DND-41 (cell line): ENCODE data around the gene SYT15.

Experiments used
- EZH2 ChIP-seq: IDR thresholded peaks from 3 replicates; pipeline ENCODE4 v1.6.1; 2012; ENCODE audit warnings: borderline replicate concordance, low read depth, mild to moderate bottlenecking, moderate library complexity, low read length, inconsistent platforms; ENCODE audit not compliant: severe bottlenecking
- TF ChIP-seq, protein P1 (sequence below): IDR thresholded peaks from 2 replicates; pipeline ENCODE4 v1.5.1; 2012; ENCODE audit warnings: borderline replicate concordance, low read length, moderate library complexity, mild to moderate bottlenecking; ENCODE audit not compliant: poor library complexity, severe bottlenecking; ENCODE audit errors: extremely low read depth

DNA sequence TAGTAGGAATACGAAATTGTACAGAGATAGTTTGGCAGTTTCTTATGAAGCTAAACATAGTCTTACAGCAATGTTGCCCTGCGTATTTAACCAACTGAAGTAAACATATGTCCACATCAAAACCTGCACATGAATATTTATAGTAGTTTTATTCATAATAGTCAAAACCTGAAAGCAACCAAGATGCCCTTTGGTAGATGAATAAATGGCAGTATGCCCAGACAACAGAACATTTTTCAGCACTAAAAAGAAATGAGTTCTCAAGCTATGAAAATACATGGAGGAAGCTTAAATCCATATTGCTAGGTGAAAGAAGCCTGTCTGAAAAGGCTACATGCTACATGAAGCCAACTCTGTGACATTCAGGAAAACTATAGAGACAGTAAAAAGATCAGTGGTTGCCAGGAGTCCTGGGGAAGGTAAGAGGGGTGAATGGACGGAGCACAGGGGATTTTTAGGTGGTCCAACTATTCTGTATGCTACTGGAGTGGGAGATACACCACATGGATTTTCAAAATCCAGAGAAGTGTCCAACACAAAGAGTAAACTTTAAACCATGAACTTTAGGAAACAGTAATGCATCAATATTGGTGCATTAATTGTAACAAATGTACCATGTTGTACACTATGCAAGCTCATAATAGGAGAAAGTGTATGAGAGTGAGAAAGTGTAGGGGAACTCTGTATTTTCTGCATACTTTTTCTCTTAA, 40.1 kb upstream of the SYT15 start:
- TF ChIP-seq, protein P1, sequence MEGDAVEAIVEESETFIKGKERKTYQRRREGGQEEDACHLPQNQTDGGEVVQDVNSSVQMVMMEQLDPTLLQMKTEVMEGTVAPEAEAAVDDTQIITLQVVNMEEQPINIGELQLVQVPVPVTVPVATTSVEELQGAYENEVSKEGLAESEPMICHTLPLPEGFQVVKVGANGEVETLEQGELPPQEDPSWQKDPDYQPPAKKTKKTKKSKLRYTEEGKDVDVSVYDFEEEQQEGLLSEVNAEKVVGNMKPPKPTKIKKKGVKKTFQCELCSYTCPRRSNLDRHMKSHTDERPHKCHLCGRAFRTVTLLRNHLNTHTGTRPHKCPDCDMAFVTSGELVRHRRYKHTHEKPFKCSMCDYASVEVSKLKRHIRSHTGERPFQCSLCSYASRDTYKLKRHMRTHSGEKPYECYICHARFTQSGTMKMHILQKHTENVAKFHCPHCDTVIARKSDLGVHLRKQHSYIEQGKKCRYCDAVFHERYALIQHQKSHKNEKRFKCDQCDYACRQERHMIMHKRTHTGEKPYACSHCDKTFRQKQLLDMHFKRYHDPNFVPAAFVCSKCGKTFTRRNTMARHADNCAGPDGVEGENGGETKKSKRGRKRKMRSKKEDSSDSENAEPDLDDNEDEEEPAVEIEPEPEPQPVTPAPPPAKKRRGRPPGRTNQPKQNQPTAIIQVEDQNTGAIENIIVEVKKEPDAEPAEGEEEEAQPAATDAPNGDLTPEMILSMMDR, result no peak
- TF ChIP-seq EZH2, result peak; percentile 36
